ENCODE results near the gene CEP170B.
A peak's percentile ranks its signal among the peaks of the same experiment; 100 is the strongest.
"Not testable (repeated sequence)": the region's sequence is repeated elsewhere in the genome, so short reads cannot be mapped to it uniquely, and the experiment has no call there.

The CEP170B gene

DNA sequence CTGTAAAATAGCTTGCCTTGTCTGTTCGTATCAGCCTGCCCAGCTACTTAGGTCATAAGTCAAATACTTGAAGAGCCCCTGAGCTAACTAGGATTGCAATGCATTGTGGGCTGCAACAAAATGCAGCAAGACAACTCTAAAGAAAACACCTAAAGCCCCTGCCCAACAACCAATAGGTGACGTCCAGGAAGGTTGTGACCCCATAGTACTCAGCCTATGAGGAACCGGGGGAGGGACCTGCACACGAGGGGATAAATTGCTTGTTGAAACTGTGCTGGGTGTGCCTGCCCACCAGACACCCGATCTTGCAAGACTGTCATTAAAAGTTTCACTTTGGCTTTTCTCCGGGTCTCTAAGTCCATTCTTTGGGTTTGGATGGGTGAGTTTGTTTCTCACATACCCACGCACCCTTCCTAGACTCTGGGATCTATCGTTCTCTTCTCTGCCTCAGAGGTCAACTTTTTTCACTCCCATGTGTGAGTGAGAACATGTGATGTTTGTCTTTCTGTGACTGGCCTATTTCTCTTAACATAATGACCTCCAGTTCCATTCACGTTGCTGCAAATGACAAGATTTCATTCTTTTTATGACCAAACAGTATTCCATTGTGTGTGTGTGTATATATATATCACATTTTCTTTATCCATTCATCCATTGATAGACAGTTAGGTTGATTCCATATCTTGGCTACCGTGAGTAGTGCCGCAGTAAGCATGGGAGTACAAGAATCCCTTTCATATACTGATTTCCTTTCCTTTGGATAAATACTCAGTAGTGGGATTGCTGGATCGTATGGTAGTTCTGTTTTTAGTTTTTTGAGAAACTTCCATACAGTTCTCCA lies 54.3 kb downstream of the CEP170B start:
- DNase-seq, result not testable (repeated sequence)

GRCh38 chr14:104919993-104920315 lies 54.9 kb downstream of the CEP170B start:
- no peak for DNase-seq

- DNase-seq, result no peak
These were observed 58.8 kb downstream of the CEP170B start for GRCh38 chr14:104923640-104924420.

- no peak for DNase-seq
These were observed 59.5 kb downstream of the CEP170B start, which contains the start of gene PLD4 for GRCh38 chr14:104924421-104925213. Gene PLD4, plus strand, starts transcription at chr14:104924879. Its CDS starts 2,262 bp downstream, at chr14:104927141.

DNA sequence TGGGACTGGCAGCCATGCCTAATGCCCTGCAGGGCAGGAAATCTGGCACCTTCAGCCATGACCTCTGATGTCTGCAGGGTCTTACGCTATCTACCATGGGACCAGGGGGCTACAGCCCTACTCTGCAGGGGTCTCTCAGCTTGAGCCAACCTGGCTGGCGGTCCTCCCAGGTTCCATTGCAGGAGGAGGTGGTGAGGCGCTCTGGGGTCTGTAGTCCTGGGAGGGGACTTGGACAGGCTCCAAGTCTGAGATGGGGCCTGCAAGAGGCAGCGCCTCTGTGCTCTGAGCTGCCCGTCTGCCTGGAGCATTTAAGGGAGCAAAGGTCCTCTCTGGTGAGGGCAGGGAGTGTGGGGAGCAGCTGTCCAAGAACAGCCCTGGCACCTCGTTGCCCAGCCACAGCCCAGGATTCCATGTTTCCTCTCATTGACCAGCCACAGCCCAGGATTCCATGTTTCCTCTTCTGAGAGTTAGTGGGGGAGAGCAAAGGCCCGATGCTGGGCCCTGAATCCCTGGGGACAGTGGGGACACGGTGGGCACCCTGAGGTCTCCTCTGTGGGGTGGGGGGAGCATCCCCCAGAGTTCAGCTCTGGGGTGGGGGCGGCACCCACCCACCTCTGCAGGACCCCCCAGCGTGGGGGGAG lies 60.3 kb downstream of the CEP170B start:
- DNase-seq, result no peak

- no peak for DNase-seq
These were observed 61.0 kb downstream of the CEP170B start for GRCh38 chr14:104925855-104926609.

DNA sequence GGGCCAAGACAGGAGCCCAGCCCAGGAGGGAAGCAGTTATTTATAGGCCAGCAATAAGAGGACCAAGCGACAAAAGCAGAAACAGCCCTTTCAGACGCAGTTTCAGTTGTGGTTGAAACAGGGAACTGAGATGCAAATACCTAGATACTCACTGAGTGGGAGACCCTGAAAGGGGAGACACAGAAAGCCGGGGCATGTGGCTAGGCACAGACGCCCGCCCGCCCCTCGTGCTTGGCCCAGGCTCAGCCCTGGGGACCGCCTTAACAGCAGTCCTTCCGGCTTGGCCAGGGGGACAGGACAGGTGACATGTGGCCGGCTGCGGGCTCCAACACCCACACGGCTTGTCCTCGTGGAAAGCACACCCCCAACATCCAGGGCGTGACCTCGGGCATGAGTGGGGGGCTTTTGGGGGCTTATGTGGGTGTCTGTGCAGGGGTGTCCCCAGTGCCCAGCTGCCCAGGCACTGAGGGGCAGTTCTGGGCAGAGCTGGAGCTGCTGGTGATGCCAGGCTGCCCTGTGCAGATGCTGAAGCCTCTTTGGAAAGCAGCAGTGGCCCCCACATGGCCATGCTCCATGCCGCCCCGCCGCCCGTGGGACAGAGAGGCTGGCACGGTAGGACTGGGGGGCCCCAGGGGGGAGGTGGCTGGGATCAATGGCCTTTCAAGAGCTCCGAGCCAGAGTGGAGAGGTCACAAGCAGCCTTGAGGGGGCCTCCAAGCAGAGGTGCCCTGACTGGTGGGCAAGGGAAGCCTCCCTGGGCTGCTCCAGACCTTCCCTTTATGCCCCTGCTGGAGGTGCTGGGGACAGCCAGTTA lies 61.8 kb downstream of the CEP170B start:
- DNase-seq, result no peak

GRCh38 chr14:104927432-104927816 lies 62.4 kb downstream of the CEP170B start:
- no peak for DNase-seq

DNA sequence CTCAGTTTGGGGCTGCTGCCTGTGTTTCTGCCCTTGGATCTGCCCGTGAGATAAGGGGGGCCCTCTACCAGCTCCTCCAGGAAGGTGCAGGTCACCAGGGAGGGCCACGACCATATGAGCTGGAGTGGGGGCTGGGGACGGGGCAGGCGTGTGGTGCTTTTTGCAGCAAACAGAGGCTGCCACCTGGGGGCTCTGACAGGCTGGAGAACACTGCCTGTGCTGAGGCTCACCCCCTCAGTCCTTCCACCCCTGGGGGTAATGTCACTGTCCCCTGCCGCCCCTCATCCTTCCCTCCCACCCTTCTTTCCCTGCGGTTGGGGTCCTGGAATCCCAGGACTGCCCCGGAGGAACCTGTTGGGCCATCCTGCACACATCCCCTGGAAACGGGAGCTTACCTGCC lies 62.8 kb downstream of the CEP170B start:
- no peak for DNase-seq

- no peak for DNase-seq
These were observed 63.5 kb downstream of the CEP170B start for GRCh38 chr14:104928391-104929133.

DNA sequence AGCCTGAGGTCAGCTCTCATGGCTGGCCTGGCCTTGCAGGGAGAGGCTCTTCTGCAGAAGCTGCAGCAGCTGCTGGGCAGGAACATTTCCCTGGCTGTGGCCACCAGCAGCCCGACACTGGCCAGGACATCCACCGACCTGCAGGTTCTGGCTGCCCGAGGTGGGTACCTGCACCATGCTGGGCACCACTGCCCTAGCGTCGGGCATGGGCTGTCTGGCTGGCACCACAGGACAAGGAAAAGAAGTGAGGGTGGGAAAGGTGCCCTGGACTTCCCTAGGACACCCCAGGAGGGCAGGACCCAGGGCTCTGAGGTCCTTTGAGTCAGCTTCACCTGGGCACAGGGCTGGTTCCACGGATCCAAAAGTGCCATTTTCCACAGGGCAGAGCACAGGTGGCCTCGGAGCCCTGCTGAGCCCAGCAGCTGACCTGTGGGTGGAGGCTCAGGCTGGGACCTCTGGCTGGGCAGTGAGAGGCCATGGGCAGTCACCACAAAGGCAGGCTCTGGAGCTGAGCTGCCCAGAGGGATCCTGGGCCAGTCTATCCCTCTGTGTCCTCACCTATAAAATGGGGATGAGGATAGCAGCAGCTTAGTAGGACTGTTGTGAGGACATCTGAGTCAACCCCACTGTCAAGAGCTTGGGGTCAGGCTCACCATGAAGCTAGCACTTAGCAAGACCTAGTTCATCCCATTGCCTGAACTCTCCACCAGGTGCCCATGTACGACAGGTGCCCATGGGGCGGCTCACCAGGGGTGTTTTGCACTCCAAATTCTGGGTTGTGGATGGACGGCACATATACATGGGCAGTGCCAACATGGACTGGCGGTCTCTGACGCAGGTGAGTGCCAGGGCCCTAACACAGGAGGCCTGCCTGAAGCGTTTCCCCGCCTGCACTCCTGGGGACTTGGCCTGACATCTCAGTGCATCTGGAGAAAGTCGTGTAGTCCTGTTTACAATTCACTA lies 64.5 kb downstream of the CEP170B start:
- no peak for DNase-seq

- no peak for DNase-seq
These were observed 65.6 kb downstream of the CEP170B start for GRCh38 chr14:104930526-104931303.

GRCh38 chr14:104931304-104931770 lies 66.3 kb downstream of the CEP170B start:
- no peak for DNase-seq

- no peak for DNase-seq
These were observed 67.0 kb downstream of the CEP170B start for GRCh38 chr14:104931771-104932675.

GRCh38 chr14:104932676-104933631 lies 67.9 kb downstream of the CEP170B start:
- peak; percentile 48 to 57 for DNase-seq
